Retinal pigment epithelial cell (primary cell): ENCODE data around the gene CAMK2N2.

Source experiments
- DNase-seq: peaks from one replicate; pipeline ENCODE4 v3.0.0-alpha.2; 2010; ENCODE audit warnings: low read depth
- H3K4me3 ChIP-seq: 2 replicates; pipeline ENCODE4 v1.5.1; 2011; ENCODE audit warnings: mild to moderate bottlenecking, low read length, control low read depth, moderate library complexity
- CTCF ChIP-seq: conservative IDR thresholded peaks from 2 replicates; pipeline ENCODE4 v1.5.1; 2011; ENCODE audit warnings: low read depth, low read length, control low read depth, inconsistent platforms

The CAMK2N2 gene

GRCh38 chr3:184261270-184261853 is at the start of gene CAMK2N2:
Gene CAMK2N2 (minus strand): TSS chr3:184261553. CDS start chr3:184261285, 268 bp downstream.
- no peak for TF ChIP-seq CTCF
- DNase-seq: no peak
- peak within 1 kb of the TSS; percentile 42 for H3K4me3 ChIP-seq

DNA sequence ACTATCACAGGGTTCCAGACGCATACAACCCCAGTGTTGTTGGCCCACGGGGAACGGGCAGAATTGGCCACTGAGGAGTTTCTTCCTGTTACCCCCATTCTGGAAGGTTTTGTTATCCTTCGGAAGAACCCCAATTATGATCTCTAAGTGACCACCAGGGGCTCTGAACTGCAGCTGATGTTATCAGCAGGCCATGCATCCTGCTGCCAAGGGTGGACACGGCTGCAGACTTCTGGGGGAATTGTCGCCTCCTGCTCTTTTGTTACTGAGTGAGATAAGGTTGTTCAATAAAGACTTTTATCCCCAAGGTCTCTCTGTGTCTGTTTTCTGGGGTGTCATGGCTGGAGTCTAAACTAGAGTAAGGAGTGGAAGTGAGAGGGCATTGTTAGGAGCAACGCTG is 47.4 kb upstream of the CAMK2N2 start:
- no peak for DNase-seq
- no peak for TF ChIP-seq CTCF
- H3K4me3 ChIP-seq: no peak overlapping the region

DNA sequence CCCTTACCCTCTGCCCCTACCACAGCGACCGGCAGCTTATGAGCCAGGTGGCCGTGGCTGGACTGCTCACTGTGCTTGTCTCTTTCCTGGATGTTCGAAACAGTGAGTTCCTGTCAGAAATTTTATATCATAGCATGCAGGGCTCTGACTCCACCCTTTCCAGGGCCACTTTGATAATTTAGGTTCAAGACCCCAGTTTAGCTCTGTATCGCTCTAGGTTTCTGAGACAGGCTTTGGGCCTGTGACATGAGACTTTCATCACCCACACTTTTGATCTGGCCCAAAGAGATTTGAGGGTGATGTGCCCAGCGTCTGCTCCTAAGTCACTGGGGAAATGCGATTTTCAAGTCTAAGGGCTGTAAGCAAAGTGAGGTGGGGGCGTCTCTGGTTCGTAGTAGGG is 46.6 kb upstream of the CAMK2N2 start:
- H3K4me3 ChIP-seq: no peak overlapping the region
- no peak for TF ChIP-seq CTCF
- DNase-seq: no peak

DNA sequence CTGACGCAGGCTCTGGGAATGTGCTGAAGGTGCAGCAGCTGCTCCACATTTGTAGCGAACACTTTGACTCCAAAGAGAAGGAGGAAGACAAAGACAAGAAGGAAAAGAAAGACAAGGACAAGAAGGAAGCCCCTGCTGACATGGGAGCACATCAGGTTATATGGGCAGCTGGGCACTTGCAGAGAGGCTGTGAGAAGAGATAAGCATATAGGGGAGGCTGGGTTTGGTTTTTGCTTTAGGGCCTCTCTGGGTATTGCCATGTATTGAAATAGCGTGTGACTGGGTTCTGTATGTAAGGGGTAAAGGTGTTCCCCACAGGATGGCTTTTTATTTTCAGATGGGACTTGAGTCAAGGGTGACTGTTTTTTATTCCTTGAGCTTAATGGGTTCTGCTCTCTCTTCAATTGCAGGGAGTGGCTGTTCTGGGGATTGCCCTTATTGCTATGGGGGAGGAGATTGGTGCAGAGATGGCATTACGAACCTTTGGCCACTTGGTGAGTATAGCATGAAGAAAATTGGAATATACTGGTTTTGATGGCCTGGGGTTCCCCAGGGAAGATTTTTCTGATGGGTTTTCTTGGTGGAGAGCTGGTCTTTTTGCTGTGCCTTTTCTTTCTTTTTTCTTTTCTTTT is 45.1 kb upstream of the CAMK2N2 start:
- DNase-seq: no peak
- no peak overlapping the region for H3K4me3 ChIP-seq
- no peak for TF ChIP-seq CTCF

- no peak for DNase-seq
- TF ChIP-seq CTCF: peak; percentile 60
- H3K4me3 ChIP-seq: no peak overlapping the region
These were observed 44.2 kb upstream of the CAMK2N2 start for GRCh38 chr3:184305577-184305976.

- no peak for TF ChIP-seq CTCF
- peak overlapping the region; percentile 98 for H3K4me3 ChIP-seq
- DNase-seq: no peak
These were observed 39.0 kb upstream of the CAMK2N2 start for GRCh38 chr3:184300378-184300720.
